Osteocyte (in vitro differentiated cells): ENCODE measurements around the gene FSCN2. TPM values are rescaled to one million over a fixed set of nuclear protein-coding genes. Genes with fewer than 3 reads are reported as not detected.

ENCODE experiments used
- DNase-seq: peaks from one replicate; pipeline ENCODE4 v3.0.0; 2021; ENCODE audit warnings: mixed read lengths; ENCODE audit not compliant: unreplicated experiment; ENCODE audit errors: extremely low spot score
- H3K27ac Mint-ChIP-seq: one replicate; pipeline ENCODE4 v1.8.0; 2021; ENCODE audit warnings: mild to moderate bottlenecking, mixed read lengths; ENCODE audit not compliant: unreplicated experiment
- H3K27me3 Mint-ChIP-seq: one replicate; pipeline ENCODE4 v1.8.0; 2021; ENCODE audit warnings: mixed read lengths; ENCODE audit not compliant: unreplicated experiment
- H3K36me3 Mint-ChIP-seq: one replicate; pipeline ENCODE4 v1.8.0; 2021; ENCODE audit warnings: mixed read lengths; ENCODE audit not compliant: unreplicated experiment
- H3K4me1 Mint-ChIP-seq: one replicate; pipeline ENCODE4 v1.8.0; 2021; ENCODE audit warnings: mixed read lengths; ENCODE audit not compliant: unreplicated experiment
- H3K4me3 Mint-ChIP-seq: one replicate; pipeline ENCODE4 v1.8.0; 2021; ENCODE audit warnings: mild to moderate bottlenecking, moderate library complexity, mixed read lengths; ENCODE audit not compliant: unreplicated experiment
- H3K9me3 Mint-ChIP-seq: one replicate; pipeline ENCODE4 v1.8.0; 2021; ENCODE audit warnings: mixed read lengths; ENCODE audit not compliant: unreplicated experiment
- total RNA-seq: library from RNA; stranded (reverse); gene quantifications from 2 replicates; pipeline ENCODE4 v1.2.1, GENCODE V29; 2021
- TF ChIP-seq, protein P1 (sequence below): fragments of 200-600 bp; sonication (generic); IDR thresholded peaks from 2 replicates; pipeline ENCODE4 v1.5.0; 2021; ENCODE audit warnings: antibody characterized with exemption, mild to moderate bottlenecking, moderate library complexity

FSCN2 gene
- total RNA-seq, 1 donor from 2014 or later: 3.0 TPM

DNA sequence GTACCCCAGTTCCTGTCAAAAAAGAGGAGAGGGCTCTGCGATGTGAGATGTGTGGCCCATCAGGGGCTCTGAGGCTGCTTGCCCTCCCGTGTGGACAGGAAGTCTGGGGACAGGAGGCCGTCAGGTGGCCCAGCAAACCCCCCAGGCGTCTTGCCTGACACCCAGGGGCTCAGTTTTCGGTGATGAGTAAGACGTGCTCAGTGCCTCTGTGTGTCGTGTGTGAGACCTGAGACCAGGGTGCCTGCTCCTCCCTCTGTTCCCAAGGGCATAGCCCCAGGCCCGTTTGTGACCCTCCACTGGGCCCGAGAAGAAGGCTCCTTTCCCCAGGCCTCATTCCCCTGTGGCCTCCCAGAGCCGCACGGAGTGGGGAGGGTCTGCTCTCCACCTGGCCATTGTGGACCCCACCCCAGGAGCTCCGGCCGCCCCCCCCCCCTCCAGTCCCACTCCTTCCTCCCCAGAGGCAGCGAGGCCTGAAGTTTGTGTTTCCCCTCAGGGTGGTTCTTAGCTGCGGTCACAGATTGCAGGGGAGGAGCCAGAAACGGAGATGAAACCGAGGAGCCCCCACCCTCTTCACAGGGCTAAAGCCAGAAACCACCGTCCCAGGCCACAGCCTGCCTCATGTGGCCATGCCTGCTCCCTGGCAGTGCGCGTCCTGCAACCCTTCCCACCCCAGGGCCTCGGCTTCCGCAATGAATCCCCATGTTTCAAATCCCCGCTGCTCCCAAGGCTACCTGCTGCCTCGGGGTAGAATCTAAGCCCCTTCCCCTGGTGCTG is 10.7 kb upstream of the FSCN2 start:
- Mint-ChIP-seq H3K27ac (peak overlapping the region; percentile 66), H3K9me3 (no peaks in the 10 kb centered on the region), H3K4me3 (peak overlapping the region; percentile 60), H3K4me1 (peaks cover 41% of the 10 kb centered on the region), H3K27me3 (no peaks in the 10 kb centered on the region), H3K36me3 (no peaks in the 10 kb centered on the region)
- TF ChIP-seq, protein P1, sequence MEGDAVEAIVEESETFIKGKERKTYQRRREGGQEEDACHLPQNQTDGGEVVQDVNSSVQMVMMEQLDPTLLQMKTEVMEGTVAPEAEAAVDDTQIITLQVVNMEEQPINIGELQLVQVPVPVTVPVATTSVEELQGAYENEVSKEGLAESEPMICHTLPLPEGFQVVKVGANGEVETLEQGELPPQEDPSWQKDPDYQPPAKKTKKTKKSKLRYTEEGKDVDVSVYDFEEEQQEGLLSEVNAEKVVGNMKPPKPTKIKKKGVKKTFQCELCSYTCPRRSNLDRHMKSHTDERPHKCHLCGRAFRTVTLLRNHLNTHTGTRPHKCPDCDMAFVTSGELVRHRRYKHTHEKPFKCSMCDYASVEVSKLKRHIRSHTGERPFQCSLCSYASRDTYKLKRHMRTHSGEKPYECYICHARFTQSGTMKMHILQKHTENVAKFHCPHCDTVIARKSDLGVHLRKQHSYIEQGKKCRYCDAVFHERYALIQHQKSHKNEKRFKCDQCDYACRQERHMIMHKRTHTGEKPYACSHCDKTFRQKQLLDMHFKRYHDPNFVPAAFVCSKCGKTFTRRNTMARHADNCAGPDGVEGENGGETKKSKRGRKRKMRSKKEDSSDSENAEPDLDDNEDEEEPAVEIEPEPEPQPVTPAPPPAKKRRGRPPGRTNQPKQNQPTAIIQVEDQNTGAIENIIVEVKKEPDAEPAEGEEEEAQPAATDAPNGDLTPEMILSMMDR: no peak
- peak; percentile 84 for DNase-seq

DNA sequence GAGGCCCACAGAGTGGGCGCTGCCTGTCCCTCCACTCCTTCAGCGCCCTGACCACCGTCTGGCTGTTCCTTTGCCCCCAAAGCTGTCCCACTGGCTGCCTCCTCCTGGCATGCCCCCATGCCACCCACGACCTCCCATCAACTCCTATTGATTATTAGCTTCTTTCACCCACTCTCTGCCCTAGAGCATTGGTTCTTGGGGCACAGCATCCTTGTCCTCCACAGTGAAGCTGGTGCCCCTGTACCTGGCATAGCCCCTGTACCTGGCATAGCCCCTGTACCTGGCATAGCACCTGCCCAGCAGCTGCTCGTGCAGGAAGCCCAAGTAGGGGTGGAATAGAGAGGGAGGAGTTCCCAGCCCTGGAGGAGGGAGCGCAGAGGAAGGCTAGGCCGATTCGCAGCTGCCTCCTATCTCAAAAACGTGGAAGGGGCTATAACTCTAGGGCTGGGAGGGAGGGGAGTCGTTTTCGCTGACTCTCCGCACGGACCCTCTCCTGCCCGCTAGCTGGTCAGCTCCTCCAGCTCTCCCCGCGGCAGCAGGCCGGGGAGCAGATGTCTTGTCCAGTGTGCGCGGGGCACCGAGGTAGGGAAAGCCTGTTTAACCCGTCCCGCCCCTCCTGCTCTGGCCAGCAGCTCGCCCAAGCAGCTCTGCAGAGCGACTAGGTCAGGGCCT is 9.9 kb upstream of the FSCN2 start:
- Mint-ChIP-seq H3K36me3 (no peaks in the 10 kb centered on the region), H3K27me3 (no peaks in the 10 kb centered on the region), H3K4me3 (peak overlapping the region; percentile 60), H3K9me3 (no peaks in the 10 kb centered on the region), H3K27ac (peak overlapping the region; percentile 66), H3K4me1 (peaks cover 42% of the 10 kb centered on the region)
- TF ChIP-seq, protein P1: no peak
- DNase-seq: peak; percentile 86

- Mint-ChIP-seq H3K27ac (no peak overlapping the region), H3K27me3 (no peaks in the 10 kb centered on the region), H3K36me3 (no peaks in the 10 kb centered on the region), H3K4me1 (peaks cover 42% of the 10 kb centered on the region), H3K4me3 (peak overlapping the region; percentile 60), H3K9me3 (no peaks in the 10 kb centered on the region)
- TF ChIP-seq, protein P1: no peak
- DNase-seq: no peak
Measured at GRCh38 chr17:81518785-81519283, 9.3 kb upstream of the FSCN2 start.

DNA sequence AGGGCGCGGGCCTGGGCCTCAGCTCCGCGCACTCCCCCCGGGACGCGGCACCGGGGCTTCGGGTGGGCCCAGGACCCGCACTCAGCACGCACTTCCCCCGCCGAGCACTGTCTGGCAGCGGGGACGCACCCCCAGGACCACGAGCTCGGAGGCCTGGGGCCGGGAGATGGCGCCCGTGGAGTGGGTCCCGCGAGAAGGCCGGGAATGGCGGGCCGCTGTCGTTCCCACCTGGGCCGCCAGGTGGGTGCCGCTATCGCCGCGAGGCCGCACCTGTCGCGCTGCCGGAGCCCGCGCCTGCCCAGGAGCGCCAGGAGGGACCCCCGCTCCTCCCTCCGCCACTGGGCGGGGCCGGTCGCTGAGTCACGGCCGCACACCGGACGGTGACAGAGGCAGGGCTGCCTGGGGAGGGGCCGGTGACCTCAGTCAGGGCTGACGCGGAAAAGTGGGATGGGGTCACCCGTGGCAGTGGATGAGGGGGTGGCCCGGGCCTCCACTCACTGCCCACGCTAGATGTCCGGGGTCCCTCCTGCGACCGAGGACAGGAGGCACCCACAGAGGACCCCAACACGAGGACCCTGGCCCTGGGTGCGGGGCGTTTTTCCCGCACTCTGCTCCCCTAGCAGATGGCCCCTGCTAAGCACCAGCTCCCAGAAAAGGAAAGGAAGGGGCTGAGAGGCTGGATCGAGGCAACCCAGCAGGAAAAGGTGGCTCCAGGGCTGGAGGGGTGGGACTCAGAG is 8.7 kb upstream of the FSCN2 start:
- Mint-ChIP-seq H3K4me1 (peaks cover 43% of the 10 kb centered on the region), H3K9me3 (no peaks in the 10 kb centered on the region), H3K27me3 (no peaks in the 10 kb centered on the region), H3K36me3 (no peaks in the 10 kb centered on the region), H3K27ac (no peak overlapping the region), H3K4me3 (no peak overlapping the region)
- TF ChIP-seq, protein P1: peak; percentile 45
- no peak for DNase-seq
